Stimulated activated CD4-positive, alpha-beta T cell treated with anti-CD3 and anti-CD28 coated beads, Interleukin-2, amount 100 ng/mL, for 48 hours (primary cell): Measurements from ENCODE around the gene WFDC5.
"Not testable (repeated sequence)": the region's sequence is repeated elsewhere in the genome, so short reads cannot be mapped to it uniquely, and the experiment has no call there.

ENCODE experiments used
- DNase-seq, 2 donors: peaks; one replicate each; pipeline ENCODE4 v3.0.0-alpha.2; 2020

WFDC5 gene, protein sequence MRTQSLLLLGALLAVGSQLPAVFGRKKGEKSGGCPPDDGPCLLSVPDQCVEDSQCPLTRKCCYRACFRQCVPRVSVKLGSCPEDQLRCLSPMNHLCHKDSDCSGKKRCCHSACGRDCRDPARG

GRCh38 chr20:45114465-45115385 is at the start of gene WFDC5:
Gene WFDC5, minus strand, starts transcription at chr20:45115174. Its CDS starts 91 bp downstream, at chr20:45115083.
- no peak for DNase-seq

DNA sequence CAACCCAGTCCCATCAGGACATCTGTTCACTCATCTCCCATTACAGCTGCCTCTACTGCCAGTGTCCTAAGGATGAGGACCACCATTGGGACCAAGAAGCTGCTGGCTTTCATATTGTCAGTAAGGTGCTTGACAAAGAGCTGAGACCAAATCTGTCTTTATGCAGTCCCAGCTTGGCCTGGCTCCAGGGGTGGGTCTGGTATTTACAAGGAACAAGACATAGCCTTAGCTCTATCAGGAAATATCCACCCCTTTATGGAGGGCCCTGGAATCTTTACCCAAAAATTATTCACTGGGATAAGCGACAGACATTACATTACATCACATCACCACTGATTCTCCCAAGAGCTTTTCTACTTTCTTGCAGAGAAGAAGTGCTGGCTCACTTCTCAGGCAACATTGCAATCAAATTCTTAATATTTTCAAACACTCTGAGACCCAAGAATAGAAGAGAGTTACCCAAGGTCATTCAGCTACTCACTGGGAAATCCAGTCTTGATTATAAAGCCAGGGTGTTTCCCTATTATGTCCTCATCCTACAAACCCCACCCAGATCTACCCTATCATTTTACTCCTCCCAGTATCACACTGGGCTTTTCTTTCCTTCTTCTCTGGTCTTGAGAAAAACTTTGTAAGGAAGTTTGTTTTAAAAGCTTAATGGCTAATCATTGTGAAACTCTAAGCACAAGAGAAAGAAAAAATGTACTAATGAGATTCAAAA is 48.3 kb upstream of the WFDC5 start:
- no peak for DNase-seq

- DNase-seq: no peak
Observed at GRCh38 chr20:45157962-45158361, 43.0 kb upstream of the WFDC5 start.

- no peak for DNase-seq
Observed at GRCh38 chr20:45156713-45157112, 41.7 kb upstream of the WFDC5 start.

- not testable (repeated sequence) for DNase-seq
Observed at GRCh38 chr20:45154794-45155193, 39.8 kb upstream of the WFDC5 start.

GRCh38 chr20:45154183-45154582 is 39.2 kb upstream of the WFDC5 start:
- DNase-seq: no peak

DNA sequence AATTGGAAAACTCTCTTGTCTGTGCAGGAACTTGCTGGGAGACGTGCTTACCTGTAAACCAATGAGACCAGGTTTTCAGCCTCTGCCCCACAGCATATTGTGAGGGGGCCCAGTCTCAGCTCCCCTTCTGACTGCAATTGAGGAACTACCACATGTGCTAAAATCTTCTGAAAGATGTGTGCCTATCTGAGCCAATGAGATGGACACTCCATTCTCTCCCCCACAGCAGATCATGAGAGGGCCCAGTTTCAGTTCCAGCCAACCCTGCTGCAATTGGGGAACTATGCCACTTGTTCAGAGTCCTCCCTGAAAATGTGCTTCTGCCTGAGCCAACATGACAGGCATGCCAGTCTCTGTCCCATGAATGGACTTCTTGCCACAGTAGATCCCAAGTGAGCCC is 38.8 kb upstream of the WFDC5 start:
- no peak for DNase-seq

DNA sequence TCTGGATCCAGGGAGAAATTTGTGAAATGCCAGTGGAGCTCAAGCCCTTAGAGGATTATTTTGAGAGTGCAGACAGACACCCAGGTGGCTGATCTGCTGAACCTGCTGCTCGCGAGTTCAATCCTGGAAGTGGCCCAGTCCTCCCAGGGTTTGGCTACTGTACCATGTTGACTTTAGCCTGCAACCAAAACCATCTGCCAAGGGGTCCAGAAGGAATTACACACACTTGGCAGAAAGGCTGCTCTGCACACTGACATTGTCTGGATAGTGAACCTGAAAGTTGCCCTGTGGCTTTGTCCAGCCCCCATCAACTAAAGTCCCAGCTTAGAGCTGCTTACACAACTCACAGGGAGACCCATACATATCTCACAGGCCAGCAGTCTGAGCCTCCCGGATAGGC is 38.2 kb upstream of the WFDC5 start:
- no peak for DNase-seq

DNA sequence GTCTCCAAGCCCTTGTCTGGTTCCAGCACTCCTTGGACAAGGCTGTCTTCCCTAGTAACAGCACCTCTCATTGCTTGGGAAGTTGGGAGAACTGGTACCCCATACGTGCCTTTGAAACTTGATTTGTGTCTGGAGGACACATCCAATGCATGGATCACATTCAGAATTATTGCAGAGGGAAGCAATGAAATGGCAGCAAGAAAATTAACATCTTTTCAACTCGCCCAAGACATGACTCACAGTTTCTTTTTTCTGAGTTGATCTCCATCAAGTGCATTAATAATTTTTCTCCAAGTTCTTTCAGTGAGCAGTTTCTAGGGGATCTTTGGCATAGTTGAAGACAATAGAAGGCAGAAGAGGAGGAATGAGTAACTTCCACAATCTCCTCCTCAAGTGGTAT is 37.4 kb upstream of the WFDC5 start:
- no peak for DNase-seq

- no peak for DNase-seq
Observed at GRCh38 chr20:45149062-45149461, 34.1 kb upstream of the WFDC5 start.

DNA sequence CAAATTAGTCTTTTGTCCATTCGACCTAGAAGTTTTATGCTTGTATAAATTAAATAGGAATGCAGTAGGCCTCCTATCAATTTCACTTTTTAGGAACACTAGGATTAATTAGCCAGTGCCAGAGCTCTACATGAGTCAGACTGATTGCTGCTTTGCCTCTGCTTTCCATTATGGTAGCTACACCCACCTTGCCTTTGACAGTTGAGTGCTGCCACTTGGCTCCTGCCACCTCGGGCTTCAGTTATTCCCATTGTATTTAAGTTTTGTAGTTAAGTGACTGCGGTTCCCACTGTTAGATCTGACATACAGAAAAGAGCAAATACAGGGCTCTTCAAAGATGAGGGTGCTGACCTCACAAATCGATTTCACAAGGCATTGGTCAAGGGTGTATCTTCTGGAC is 25.9 kb upstream of the WFDC5 start:
- DNase-seq: no peak

DNA sequence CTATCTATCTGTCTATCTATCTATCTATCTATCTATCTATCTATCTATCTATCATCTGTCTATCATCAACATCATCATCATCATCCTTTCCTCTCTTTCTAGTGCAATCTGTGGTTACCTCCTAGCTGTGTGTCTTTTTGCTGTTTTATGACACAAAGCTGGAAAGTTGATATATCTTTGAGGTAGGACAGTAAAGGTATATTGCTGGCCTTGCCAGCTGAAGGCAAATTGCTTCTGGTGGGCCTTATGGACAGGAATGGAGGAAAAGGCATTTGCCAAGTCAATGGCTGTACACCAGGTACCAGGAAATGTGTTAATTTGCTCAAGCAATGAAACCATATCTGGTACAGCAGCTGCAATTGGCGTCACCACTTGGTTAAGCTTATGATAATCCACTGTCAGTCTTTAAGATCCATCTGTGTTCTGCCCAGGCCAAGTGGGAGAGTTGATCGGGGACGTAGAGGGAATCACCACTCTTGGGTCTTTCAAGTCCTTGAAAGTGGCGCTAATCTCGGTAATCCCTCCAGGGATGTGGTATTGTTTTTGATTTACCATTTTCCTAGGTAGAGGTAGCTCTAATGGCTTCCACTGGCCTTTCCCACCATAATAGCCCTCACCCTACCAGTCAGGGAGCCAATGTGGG is 24.9 kb upstream of the WFDC5 start:
- DNase-seq: not testable (repeated sequence)

- peak; percentile 82 to 84 for DNase-seq
Observed at GRCh38 chr20:45138561-45139300, 23.8 kb upstream of the WFDC5 start.

DNA sequence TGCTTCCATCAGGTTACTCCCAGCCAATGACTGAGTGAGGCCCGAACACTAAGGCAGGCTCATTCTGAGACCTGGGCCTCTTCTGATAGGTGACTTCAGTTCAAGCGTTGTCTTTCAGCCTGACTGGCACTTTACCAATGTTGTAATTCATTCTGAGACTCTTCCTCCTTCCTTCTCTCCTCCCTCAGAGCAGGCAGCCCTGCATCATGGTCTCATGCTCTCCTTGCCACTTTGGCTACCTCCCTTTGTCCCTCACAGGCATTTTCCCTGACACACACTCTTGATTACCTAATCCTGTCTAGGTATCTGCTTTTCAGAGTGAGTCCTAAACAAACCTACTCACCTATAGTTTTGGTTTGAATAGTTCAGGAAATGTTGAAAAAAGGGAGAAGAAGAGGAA is 21.9 kb upstream of the WFDC5 start:
- no peak for DNase-seq

DNA sequence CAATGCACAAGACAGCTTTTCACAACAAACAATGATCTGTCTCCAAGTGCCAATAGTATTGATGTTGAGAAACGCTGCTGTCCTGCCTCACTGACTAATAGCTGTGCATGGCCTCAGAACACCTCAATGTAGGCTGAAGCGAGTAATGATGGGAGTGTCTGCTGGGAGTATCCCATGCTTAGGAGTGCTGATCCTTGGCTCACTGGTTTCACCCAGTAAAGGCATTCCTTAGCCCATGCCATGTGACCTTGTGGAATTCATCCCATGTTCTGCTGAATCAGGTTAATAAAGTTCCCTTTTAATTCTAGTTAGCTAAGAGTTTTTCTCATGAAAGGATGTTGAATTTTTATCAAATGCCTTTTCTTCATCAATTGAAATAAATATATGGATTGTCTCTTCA is 13.1 kb upstream of the WFDC5 start:
- DNase-seq: no peak

- DNase-seq: no peak
Observed at GRCh38 chr20:45124365-45124764, 9.4 kb upstream of the WFDC5 start, which contains the start of gene WFDC12. Gene WFDC12, minus strand, starts transcription at chr20:45124465. Its CDS starts 18 bp downstream, at chr20:45124447.

GRCh38 chr20:45121388-45121787 is 6.4 kb upstream of the WFDC5 start:
- DNase-seq: no peak

GRCh38 chr20:45119556-45120266 is 4.7 kb upstream of the WFDC5 start:
- DNase-seq: no peak

DNA sequence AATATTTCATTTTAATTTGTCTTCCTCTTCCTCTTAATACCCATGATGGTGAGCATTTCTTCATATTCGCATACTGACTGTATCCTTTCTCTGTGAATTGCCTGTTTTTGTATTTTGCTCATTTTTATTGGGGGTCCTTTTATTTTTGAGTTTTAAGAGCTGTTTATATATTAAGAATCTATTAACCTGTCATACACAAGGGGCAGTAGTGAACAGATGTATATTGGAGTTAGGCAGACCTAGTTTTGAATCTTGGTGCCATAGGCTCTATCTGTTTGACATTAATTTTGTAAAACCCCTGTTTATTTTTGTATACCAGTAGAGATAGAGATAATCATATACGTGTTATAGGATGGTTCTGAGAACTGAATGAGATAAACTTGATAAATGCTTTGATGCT is 3.1 kb upstream of the WFDC5 start:
- DNase-seq: no peak

GRCh38 chr20:45117581-45117980 is 2.6 kb upstream of the WFDC5 start:
- DNase-seq: no peak

DNA sequence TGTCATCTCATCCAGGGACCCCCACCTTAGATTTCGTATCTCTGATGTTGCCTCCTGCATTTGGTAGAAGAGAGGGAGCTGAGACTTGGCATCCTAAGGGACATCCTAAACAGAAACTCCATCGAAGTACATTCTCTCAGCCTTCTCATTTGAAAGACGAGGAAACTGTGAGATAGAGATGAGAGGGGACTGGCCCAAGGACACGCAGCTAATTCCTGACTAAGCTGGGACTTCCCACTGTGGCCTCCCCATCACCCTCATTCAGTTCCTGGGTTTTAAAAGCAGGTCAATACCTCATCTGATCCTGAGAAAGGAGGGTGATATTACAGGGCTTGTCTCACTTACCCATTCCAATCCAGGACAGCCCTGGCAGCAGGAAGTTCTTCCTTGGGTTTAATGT is 855 bp upstream of the WFDC5 start:
- no peak for DNase-seq

DNA sequence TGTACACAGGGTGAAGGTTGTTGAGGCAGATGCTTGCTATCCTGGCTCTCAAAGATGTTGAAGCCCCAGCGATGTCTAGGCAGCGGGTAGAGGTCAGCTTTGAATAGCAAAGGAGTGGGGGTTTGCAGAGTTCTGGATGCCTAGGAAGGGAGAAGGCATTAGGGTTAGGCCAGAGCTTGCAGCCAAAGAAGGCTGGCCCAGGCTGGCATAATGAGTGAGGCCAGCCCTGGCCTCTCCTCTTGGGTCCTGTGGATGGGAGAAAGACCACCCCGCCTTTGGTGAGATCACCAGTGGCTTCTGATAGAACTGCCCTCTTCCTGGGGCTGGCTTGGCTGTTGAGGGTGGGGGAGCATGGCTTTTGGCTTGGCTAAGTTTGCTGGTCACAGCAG is 406 bp upstream of the WFDC5 start:
- no peak for DNase-seq
